NCI-H1930 (cell line): ENCODE measurements around the gene PLA2G2A.
"Not testable (repeated sequence)": the region's sequence is repeated elsewhere in the genome, so short reads cannot be mapped to it uniquely, and the experiment has no call there.

Experiments used
- DNase-seq, 2 experiments: peaks; one replicate each; lab custom pipeline; 2025; lab: John Stamatoyannopoulos, UW

The PLA2G2A gene

DNA sequence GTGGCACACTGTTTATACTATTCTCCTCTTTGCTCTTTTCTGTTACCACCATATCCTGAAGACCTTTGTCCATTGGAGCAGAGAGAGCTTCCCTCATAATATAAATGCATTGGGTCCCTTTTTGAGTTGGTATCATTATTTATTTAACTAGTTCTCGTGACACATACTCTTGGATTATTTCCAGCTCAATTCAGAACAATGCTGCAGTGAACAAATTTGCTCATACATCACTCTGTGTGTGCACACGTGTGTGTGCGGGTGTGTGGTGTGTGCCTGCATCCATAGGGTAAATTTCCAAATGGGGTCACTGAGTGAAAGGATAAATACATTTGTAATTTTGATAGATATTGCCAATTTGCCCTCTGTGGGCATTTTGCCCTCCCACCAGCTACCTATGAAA, 5.8 kb downstream of the PLA2G2A start:
- no peak for DNase-seq

GRCh38 chr1:19971664-19972063, 7.8 kb downstream of the PLA2G2A start:
- DNase-seq: no peak

- DNase-seq: no peak
Measured at GRCh38 chr1:19969898-19970660, 9.3 kb downstream of the PLA2G2A start.

GRCh38 chr1:19967808-19968207, 11.6 kb downstream of the PLA2G2A start:
- DNase-seq: no peak

GRCh38 chr1:19964542-19964941, 14.9 kb downstream of the PLA2G2A start:
- no peak for DNase-seq

DNA sequence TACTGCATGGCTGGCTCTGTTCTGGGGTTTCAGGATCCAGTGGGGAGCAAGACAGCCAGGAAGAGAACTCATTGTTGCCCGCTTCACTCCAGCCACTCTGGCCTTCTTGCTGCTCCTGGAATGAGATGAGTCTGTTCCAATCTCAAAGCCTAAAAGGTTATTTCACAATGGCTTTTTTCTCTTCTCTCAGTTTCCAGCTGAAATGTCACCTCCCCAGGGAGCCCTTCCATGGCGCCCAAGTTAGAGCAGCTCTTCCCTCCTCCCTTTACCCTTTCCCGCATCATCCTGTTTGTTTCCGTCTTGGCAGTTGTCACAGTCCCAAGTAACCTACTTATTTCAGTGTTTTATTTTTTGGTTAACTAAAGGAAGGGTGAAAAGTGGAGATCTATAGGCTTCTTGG, 15.8 kb downstream of the PLA2G2A start:
- DNase-seq: no peak

DNA sequence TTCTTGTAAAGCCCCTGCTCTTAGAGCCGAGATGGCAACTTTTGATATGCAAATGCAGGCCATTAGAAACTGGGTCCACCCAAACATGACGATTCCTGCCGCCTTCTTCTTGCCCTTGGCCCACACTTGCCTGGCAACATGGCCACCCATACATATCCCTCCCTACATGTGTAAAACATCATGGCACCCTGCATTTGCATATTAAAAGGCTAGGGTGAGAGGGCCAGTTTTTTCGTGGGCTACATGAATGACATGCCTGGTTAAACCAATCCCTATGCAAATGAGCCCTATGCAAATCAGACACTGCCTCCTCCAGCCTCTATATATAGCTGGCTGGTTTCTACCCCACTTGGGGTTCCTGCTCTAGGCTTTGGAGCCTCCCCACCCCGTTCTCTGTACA, 18.8 kb downstream of the PLA2G2A start:
- no peak for DNase-seq

DNA sequence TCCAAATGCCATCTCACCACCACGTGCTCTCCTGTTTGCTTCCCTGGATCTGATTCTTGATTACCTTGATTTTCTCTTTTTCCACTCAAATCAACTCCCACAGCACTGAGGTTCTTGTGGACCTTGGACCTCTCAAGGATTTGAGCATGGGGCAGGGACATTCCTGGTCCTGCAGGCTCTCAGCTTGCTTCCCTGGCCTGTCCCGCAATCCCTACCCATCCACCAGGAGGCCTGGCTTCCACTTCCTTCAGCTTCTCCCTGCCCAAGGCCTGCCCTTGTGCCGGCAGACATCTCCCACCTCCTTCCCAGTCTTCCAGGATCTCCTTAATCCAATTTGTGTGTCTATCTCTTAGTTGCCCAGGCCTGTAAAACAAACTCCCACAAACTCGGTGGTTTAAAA, 21.6 kb downstream of the PLA2G2A start:
- DNase-seq: no peak

DNA sequence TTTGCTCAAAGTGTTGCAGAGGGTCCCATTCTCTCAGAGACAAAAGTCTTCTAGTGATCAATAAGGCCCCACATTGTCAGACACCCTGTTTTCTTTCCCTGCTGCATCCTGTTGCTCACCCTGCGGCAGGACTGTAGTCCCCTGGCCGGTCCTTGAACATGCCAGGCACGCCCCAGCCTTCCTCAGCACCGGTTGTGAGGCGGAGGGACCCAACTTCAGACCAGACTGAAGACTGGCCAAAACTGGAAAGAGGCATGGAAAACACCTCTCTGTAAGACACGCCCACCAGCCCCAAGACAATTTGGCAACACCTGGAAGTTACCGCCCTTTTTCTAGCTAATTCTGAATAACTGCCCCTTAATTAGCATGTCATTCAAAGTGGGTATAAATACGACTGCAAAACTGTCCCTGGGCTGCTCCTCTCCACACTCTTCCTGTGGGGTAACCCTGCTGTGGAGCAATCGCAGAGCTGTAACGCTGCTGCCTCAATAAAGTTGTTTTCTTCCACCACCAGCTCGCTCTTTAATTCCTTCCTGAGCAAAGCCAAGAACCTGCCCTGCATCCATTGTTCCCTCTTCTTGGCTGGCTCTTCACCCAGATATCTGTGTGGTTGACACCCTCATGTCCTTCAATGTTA, 23.8 kb downstream of the PLA2G2A start:
- no peak for DNase-seq

- no peak for DNase-seq
Measured at GRCh38 chr1:19954059-19954458, 25.4 kb downstream of the PLA2G2A start.

- no peak for DNase-seq
Measured at GRCh38 chr1:19949016-19949415, 30.4 kb downstream of the PLA2G2A start.

GRCh38 chr1:19946971-19947370, 32.4 kb downstream of the PLA2G2A start:
- no peak for DNase-seq

DNA sequence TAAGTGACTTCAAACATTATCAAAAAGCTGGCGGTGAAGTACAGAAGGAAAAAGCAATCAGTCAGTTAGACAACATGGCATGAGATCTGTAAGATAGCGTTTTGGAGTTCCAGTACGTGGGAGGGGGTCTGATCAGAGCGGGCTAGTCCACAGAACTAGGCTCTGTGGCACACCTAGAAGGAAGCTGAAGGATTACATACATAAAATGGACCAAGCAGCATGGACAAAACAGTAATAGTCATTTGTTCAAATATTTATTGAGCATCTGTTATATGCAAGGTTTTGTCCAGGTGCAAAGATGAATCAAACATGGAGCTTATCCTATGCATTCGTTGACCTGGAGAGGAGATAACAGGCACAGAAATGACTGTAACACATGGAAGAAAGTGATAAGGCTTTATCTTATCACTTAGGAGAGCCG, 33.1 kb downstream of the PLA2G2A start:
- no peak for DNase-seq

DNA sequence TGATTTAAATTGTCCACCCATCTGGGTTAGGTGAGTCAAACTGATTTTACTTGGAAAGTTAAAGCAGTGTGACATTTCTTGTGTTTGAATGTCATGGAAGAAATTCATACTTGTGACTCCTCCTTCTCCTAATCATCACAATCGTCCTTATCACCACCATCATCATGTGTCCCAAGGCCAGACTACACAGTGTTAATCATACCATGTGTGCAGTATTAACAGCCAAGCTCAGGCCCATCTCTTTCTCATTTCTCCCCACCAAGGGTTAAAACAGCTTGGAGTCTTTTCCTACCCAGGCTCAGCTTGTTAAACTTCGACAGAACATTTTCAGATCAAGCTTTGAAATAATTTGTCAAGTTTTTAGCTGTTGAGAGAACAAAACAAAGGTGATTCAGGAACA, 33.5 kb downstream of the PLA2G2A start:
- DNase-seq: no peak

GRCh38 chr1:19942657-19943056, 36.8 kb downstream of the PLA2G2A start:
- DNase-seq: no peak

DNA sequence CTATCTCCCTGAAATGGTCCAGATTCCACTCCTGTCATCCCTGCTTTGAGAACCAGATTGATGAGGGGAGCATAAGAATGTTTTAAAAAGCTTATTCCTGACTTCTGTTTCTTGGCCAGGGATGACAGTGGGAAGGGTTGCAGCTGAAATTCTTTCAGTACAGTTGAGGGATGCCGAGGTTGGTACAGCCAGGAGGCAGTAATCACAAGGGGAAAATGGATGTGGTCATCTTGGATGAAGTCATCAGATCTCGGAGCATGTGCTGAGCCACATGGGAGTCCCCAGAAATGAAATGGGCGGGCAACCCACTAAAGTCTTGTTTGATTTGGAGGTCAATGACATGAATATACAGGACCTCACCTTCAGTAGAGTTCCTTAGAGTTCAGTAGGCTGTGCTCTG, 37.3 kb downstream of the PLA2G2A start:
- DNase-seq: no peak

DNA sequence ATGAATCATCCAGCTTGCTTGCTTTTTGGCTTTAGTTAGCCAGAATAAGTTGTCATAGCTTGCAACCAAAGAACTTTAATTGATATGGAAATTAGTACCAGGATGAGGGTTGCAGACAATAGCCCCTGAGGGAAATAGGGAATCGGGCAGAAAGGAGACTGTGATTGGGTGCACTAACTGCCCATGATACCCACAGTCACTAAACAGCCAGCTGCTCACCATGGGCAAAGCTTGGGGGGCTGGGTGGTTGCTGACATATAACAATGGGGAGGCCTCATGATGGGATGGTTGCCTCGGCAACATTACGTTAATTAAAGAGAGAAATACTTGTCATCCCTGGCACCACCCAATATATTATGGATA, 38.2 kb downstream of the PLA2G2A start:
- DNase-seq: no peak

DNA sequence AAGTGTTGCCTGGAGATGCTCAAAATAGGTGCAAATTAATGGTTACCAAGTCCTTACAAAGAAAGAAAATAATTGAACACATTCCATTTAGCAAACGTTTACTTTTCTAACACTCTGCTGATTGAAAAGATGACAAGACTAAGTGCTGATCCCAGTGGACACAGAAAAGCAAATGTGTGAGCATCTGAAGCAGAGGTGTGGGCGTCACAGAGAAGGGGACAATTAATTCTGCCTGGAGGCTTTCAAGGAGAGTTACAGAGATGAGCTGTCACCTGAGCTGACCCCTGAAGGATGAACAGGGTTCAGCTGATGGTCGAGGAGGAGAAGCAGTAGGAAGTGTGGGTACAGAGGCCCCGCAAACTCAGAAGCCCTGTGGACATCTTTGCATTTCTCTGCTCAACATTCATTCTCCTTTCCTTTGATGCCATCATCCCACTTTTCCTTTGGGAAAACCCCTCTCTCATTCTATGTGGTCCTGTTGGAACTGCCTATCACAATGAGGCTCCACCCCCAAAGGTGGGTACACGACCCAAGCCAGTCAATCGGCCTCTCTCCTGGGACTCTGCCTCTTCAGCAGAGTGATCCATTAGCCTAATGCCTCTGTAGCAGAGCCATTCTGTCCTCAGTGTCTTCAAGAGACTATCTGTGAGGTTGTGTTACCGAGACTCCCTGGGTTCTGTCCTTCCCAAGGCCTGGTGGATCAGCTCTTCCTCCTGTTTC, 38.8 kb downstream of the PLA2G2A start:
- no peak for DNase-seq

DNA sequence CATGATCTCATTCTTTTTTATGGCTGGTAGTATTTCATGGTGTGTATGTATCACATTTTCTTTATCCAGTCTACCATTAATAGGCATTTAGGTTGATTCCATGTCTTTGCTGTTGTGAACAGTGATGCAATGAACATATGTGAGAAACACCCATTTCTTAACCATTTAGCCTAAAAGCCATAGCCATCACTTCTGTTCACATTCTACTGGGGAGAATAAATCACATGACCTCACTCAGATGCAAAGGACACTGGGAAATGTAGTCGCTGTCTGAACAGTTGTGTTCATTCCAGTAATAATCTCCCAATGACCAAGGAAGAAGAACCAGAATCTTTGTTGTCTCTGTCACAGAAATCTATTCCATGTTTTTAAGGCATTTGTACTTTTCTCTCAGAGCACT, 40.9 kb downstream of the PLA2G2A start:
- DNase-seq: no peak

- DNase-seq: no peak
Measured at GRCh38 chr1:19936061-19936750, 43.2 kb downstream of the PLA2G2A start.

- DNase-seq: no peak
Measured at GRCh38 chr1:19934336-19934735, 45.1 kb downstream of the PLA2G2A start.

DNA sequence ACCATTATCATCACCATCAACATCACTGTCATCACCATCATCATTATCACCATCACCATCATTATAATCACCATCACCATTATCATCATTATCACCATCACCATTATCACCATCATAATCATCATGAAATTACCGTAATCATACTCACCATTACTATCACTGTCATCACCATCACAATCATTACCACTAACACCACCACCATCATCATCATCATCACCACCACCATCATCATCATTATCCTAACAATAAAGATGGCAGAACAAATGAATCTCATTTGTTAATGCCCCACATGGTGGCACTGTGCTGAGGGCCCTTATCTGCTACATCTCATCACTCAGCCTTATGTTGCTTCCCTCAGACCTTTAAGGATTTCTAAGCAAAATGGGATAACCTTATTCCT, 46.6 kb downstream of the PLA2G2A start:
- no peak for DNase-seq

DNA sequence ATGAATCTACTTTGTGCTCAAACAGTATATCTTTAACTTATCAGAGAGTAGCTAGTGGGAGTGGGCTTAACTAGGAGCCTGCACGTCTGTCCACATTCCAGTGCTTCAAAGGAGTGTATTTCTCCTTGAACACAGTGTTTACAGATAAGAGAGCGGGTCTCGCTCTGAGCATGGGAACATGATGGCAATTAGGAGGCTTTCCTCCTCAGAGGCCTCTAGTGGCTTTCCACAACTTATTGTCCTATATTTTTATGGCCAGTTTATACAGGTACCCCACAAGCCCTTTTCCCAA, 52.3 kb downstream of the PLA2G2A start:
- DNase-seq: not testable (repeated sequence)
